GM19372 (cell line): Measurements from ENCODE around the gene IGF2.

Experiments
- ATAC-seq: cut with Tn5 transposase; IDR thresholded peaks from one replicate; pipeline ENCODE4 v1.9.1; 2021; ENCODE audit warnings: mild to moderate bottlenecking, low read depth, moderate library complexity; ENCODE audit not compliant: unreplicated experiment

The IGF2 gene

DNA sequence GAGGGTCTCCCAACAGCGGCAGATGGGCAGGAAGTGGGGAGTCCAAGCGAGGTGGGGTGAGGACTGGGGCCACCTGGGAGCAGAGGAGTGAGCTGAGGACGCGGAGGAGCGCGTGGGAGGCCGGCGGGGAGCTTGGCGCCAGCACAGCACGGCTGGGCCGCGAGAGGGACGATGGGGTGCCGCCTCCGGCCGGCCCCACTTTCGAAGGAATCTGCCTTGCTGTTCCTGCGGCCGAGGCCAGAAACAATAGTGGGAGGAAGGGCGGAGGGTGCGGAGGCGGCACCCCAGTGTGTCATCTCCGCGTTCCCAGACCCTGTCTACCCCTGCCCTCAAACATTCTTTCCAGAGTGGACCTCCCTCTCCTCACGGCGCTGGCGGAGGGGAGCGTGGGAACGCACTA, 16.3 kb upstream of the IGF2 start:
- no peak for ATAC-seq

DNA sequence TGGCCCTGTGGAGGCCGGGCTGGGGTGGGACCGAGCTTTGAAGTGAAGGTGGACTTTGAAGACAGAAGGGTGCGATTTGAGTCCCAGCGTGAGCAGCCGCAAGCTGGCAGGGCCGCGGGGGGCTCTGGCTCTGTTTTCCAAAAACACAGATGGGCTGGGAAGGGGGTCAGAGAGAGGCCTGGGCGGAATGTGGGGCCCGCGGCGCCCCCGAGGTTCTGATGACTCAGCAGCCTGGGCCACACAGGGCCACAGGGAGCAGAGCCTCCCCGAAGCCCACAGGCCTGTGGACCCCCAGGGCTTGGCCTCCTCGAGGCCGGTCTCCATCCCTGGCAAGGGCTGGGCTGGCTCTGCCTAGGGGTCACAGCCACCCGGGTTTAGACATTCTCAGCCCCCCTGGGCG, 15.7 kb upstream of the IGF2 start:
- ATAC-seq = no peak

DNA sequence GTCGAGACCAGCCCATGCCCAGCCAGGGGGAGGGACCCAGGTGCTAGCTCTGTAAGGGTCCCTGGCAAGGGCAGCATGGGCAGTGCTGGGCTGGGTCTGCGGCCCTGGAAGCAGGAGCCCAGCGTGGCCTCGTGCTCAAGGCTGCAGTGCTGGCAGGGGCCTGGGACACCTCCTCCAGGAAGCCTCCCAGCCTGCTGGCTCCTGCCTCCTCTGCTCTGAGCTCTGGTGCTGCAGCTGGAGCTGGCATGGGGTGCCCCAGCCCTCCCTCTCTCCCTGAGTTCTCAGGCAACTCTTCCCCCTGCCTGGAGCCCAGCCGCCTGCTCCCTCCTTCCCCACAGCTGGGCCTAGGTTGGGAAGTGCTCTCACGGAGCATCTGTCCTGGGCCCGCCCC, 15.0 kb upstream of the IGF2 start:
- ATAC-seq = no peak

DNA sequence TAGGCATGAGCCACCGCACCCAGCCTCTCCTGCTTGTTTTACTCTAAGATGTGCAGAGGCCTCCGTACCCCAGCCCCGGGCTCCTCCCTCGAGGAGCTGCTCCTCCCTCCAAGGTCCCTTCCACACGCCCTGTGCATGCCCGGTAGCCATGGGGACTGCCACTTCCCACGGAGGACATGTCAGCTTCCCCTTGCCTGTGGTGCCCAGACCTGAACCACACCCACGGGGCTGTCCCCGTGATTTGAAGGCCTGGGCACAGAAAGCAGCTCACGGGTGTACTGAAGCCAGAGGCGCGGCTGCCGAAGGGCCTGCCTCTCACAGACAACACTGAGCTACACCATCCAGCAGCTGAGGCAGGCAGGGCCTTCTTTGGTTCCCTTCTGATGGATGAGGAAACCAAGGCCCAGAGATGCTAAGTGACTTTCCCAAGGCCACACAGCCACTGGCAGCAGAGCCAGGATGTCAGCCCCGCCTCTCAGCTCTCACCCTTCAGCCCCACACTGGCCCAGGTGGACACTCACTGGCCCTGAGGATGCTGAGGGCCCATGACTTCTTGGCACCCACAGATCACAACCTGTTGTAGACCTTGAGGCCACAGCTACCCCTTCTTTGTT, 14.5 kb upstream of the IGF2 start:
- ATAC-seq = no peak

DNA sequence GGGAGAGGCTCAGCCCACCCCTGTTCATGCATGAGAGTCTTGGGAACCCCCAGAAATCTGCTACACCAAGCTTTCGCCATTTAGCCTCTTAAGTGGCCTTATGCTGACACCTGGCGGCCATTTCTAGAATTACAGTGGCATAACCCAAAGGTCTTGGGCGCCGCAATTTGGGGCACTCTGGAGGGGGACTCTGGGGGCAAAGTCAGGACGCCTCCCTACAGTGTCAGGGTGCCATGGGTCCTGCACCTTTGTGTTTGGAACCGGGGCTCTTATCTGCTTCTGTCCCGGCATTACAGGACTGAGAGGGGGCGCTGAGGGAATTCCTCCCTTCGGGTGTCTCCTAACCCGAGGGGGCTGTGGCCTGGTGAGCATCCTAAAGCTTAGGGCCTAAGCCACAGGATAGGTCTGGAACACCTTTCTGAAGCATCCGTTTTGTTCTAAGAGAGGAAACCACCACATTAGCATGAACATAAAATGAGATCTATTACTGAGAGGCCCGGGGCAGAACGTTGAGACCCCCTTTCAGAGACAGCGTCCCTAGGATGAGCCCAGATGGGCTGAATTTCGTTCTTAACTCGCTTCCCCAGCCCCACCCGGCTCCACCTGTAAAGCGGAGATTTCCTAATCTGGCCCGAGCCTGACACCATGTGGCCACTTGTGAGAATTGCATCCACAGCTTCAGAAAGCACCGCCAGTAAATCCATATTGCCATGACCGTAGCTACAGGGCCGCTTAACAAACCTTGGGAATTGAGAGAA, 12.5 kb upstream of the IGF2 start:
- ATAC-seq = no peak

DNA sequence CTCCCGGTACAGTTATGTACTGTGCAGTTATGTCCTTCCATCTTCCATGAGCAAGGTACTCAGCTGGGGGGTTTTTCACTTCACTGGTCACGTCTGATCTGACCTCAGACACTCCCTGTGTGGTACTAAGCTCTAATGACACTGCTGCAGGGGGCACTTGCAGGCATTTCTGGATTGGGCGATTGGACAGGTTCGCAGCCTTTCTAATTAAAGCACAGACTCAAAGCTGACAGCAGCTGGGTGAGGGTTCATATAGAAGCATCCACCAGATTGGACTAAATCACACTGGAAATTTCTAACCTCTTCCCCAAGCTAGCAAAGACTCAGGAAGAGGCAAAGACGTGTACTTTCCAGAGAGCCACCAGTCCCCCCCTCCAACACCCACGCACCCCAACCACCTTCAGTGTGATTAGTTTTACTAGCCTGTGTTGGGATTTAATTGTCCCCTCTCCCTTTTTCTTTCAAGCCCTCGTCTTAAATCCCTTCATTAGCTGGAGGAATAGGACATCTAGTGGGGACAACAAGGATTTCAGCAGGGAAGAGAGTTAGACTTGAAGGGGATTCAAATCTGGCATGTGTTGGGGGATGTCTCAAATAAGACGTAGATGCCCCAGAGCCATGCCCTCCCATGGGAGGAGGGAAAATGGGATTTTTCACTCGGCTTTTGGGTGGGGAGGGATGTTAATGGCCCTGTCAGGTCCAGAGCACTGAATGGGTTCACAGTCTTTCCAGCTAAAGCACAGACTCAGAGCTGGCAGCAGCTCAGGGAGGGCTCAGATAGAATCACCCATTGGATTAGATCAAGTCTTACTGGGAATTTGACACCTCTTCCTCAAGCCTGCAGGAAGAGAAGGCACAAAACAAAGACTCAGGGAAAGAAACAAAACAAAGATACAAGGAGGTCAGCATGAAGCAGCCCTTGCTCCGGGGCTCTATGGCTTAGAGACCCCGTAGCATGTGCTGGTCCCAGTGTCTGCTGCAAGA, 11.0 kb upstream of the IGF2 start:
- ATAC-seq = no peak

DNA sequence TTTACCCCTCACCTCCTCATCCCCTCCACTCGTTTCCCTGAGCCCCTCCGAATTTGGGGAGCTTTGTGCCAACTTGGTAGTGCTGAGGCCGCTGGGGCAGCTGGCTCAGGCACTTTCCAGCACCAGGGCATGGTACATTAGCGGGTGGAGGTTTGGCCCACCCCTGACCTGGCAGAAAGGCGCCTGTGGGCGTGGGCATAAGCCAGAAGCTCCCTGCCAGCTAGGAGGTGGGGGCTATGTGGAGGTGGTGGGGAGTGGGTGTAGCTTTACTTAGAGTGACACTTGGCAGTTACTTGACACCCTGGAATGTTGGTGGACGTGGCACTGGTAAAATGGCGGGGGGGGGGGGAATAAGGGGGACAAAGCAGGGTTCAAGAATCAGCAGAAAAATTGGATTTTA, 10.3 kb upstream of the IGF2 start:
- ATAC-seq = no peak

DNA sequence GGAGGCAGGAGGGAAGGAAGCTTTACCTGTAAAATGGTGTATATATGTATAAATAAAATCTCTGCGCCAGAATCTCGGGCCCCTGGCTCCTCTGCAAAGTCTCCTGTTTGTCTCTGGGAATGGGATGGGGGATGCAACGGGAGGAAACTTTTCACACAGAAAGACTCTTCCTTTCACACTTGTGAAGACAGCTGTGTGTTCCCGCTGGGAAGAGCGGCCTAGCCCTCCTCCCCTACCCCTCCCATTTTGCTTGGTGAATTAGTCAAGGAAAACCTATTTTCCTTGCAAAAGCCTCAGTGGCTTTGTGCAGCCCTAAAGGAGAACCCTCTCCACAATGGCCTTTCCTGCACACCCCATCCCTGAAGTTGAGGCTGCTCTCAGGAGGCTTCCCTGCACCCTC, 9.4 kb upstream of the IGF2 start:
- ATAC-seq = no peak

DNA sequence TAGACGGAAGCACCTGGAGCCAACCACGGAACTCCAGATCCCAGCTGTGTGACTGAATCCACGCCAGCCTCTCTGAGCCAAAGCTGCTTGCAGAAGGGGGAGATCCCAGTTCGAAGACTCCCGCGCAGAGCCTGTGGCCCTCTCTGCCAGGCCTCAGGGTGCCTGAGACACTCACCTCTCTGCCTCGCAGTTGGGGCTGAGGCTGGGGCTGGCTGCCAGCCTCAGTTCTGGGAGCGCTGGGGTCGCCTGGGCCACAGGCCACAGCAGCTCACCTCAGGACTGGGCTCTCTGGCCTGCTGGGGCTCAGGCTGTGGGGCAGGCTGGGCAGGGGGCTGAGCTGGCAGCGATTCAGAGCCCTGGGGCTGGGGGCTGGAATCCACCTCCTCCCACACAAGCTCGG, 8.2 kb upstream of the IGF2 start:
- no peak for ATAC-seq

DNA sequence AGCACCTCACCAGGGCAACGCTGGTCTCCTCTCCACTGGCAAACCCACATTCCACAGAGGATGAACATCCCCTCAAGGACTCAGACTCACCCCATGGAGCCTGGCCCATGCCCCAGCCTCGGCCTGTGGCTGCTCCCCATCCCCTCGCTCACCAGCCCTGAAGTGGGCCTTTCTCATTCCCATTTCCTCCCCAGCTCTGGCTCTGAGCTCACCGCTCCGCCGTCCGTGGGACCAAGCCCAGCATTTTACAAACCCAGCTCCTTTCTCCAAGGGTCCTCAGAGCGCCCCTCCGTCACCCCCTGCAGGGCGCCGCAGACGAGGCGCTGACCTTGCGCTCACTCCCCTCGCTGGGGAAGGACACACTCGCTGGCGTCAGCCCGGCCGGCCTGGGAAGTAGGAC, 6.9 kb upstream of the IGF2 start:
- ATAC-seq = no peak

DNA sequence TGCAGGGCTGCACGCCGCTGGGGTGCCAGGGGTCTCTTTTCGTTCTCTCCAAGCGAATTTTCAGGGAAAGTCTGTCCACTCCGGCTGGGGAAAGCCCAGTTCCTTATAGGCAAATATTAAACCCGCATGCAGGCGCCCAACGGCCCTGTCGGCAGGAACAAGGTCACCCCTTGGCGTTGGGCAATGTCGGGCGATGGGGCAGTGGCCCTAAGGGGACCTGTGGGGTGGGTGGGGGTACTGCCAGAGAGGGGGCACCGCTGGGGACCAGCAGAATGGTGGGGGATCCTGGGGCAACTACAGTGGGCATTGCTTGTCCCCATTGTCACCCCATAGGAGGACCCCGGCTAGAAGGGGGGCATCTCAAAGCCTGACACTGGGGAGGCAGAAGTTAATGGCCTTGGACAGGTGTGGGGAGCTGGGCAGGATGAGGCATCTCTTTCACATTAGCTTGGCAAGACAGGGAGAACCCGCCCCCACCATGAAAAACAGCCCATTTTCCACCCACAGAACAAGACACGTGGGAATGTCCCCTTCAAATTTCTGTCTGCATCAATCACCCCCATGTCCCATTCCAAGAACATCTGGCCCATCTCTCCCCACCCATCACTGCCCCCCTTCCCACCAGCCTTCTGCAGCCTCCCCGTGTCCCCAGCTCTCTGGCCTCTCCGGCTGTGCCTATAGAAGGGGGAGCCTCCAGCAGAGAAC, 5.5 kb upstream of the IGF2 start:
- ATAC-seq = no peak

DNA sequence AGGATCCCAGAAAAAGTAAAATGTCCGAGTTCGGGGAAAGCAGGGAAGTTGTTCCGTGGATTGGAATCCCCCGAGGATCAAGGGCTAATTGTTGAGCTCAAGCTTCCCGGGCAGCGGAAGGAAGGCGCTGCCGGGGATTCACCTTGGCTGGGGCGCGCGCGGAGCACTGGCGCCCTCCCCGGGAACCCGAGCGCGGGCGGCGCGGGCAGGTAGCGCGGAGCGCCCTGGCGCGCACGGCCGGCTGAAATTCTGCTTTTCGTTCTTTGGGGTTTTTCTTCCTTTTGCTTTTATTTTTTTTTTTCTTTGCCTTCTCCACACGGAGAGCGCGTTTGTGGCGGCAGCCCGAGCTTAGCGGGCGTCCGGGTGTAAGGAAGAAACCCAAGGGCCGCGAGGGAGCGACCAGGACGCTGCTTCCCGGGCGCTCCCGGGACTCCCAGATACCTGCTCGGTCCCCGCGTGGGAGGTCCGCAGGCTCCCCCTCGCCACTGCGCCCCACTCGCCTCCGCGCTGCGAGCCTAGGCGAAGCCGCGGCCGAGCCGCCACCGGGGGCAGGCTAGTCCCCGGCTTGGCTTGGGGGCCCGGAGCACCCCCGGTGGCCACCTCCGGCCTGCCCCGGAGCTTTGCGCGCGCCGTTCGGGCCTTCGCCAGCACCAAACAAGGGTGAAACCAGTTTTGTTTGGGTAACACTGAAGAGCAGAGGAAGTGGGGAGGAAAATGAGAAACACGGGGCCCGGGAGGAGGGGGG, 4.8 kb upstream of the IGF2 start:
- ATAC-seq = no peak

DNA sequence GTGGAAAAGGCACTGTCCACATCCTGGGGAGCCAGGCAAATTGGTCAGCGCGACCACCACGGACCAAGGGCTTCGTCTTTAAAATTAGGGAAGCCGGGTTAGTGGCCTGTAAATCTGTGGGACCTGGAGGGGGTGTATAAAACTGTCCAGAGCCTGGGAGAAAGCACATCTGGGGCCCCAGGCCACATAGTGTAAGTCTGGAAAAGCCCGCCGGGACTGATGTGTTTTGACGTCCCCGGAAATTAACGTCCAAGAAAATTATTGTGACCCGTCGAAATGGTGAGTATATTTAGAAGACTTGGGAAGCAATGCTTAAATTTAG, 4.2 kb upstream of the IGF2 start:
- ATAC-seq = no peak

DNA sequence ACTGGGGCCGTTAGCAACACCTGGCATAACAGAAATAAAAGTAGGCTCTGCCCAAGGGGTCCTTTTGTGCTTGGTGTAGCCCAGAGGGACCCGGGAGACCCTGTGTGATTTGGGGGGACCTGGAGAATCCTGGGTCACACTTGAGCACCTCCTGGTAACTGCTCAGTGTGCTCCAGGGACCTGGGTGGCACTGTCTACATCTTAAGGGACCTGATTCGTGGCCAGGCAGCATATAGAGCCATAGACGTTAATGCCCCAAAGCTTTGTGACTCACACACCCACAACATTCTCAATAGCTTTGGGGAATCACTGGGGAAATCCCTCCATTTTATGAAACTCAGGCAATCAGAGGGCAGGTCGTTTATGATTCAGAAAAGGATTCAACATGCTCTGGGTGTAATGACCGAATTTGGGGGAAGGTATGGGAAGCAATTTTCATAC, 3.6 kb upstream of the IGF2 start:
- ATAC-seq = no peak

DNA sequence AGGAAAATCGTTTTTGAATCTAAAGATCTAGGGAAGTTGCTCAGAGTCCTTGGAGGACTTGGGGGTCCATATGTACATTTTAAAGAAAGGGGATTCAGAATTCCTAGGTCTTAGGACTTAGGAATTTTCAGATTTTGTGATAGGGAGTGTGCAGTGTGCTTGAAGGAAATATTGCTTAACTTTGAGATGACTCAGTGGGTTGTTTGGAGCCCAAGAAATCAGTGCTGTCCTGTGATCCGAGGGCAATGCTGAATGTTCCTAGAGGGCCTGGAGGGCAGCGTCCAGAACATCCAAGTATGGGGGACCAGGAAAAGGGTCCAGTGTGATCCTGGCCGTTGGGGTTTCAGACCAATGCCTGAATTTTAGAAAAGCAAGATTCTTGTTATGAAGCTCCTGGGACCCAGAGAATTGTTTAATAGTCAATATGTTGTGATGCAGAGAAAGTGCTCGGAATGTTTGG, 3.1 kb upstream of the IGF2 start:
- no peak for ATAC-seq

DNA sequence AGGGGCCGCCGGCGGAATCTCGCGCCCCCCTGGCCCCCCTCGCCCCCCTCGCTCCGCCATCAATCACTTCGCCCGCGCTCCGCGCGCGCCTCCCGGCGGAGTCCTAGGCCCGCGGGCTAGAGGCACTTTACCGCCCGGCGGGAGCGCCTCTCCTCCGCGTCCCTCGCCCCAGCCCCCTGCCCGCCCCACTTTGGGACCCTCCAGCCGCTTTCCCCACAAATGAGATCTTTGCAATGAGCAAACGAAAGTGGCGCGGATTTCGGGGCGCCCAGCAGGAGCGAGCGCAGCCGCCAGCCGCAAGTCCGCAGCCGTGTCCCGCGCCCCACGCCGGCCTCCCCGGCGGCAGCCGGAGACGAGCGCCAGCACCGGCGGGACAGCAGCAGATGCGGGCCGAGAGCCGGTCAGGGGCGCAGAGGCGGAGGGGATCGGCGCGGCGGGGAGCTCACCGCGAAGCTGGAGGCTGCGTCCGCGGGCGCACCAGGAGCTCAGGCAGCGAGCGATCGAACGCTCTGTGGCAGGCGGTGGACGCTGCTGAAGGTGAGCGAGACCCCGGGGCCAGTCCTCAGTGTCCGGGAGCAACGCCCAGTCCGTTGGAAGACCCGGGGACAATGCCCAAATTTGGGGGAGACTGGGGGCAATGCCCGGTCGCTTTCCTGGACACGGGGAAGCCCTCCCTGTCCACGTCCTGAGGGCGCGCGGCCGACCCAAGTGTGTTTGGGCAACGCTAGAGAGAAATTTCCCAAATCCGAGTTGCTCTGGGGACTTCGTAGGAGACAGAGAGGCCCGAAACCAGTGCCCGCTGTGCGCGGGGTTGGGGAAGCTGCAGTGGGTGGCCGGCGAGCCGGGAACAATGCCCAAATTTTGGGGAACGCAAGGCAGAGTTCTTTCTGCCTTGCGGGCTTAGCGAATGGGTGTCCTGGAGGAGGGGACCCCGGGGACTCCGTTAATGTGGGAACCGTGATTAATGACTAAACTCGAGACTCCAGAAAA, 1.5 kb upstream of the IGF2 start:
- no peak for ATAC-seq

DNA sequence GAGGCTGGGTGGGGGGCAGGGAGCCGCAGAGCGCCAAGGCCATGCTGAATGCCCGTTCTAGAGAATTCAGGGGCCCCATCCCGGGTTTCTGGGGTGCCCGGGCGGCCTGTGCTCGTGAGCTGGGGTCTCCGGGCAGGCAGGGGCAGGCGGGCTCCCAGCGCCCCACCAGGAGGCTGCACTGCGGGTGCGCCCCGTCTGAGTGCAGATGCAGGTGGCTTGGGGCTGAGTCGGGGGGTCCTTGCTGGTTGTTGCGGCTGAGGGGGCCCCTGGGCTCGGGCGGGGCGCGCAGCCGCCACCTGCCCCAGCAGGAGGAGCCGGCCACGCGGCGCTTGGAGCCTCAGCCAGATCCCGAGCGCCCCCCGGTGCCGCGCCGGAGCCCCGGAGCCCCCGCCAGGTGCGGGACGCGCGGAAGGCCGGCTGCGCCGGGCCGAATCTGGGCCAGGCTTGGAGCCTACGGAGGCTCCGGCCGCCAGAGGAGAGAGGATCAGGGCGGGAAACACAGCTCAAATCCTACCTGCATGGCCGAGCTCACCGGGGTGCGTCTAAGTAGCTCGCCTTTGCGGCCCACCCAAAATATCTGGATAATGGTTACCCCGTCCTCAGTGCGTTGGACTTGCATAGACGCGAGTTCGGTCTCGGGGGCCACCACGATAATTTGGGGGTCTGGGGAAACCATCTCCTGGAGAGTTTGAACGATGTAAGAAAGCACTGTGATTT, 590 bp upstream of the IGF2 start:
- no peak for ATAC-seq

DNA sequence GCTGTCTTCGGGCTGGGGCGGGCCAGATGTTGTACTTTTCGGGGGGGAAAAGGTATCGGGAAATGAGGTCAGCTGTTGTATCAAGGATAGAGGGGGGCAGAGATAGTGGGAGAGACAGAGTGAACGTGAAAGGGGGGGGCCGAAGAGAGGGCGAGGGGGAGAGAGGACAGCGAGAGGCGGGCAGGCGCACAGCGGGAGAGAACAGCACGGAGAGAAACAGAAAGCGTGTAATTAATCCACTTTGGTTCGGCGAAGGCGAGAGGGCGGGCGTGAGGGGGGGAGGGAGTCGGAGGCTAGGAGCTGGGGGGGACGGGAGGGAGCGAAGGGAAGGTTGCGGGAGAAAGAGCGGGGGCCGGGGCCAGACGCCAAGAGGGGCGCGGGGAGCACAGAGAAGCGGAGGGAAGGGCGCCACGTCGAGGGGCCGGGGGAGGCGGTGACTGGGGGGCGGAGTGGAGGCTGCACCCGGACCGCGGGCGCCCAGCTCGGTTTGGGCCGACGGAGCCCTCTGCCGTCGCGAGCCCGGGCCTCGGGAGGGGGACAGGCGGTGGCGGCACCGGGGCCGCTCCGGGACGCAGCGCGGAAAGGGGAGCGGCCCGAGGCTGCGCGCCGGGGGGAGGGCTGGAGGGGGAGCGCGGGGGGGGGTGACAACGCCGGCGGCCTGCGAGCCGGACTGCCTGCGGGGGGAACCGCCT, 612 bp downstream of the IGF2 start:
- no peak for ATAC-seq
